ENCODE results near the gene DPYD. TPM values are rescaled to one million over a fixed set of nuclear protein-coding genes. Genes with fewer than 3 reads are reported as not detected.

The DPYD gene
- total RNA-seq, 2 donors from 2014 or later: 4.9 to 11.7 TPM

GRCh38 chr1:97505289-97505688 lies 415.5 kb downstream of the DPYD start:
- H3K4me1 ChIP-seq: no peaks in the 10 kb centered on the region
- no peak overlapping the region for H3K27ac ChIP-seq
- no peak overlapping the region for H3K9ac ChIP-seq (ENCODE audit: low read depth in 2 of 2, low read length in 2 of 2)
- no peaks in the 10 kb centered on the region for H3K27me3 ChIP-seq
- no peaks in the 10 kb centered on the region for H3K9me3 ChIP-seq
- no peak for TF ChIP-seq CTCF (IDR thresholded peaks at IDR 0.05)
- no peak overlapping the region for H3K4me3 ChIP-seq
- no peaks in the 10 kb centered on the region for H3K36me3 ChIP-seq
- intact Hi-C loops (cut with DNase I): no loop called here
- no peak for DNase-seq

- DNase-seq: no peak
- Histone ChIP-seq H3K9me3 (no peaks in the 10 kb centered on the region), H3K27ac (no peak overlapping the region), H3K4me1 (no peaks in the 10 kb centered on the region), H3K4me3 (no peak overlapping the region), H3K36me3 (no peaks in the 10 kb centered on the region), H3K9ac (ENCODE audit: low read depth in 2 of 2, low read length in 2 of 2) (no peak overlapping the region), H3K27me3 (no peaks in the 10 kb centered on the region)
- TF ChIP-seq CTCF (IDR thresholded peaks at IDR 0.05): no peak
- intact Hi-C loops (cut with DNase I): no loop called here
These were observed 418.5 kb downstream of the DPYD start for GRCh38 chr1:97502360-97502759.

GRCh38 chr1:97501628-97502027 lies 419.2 kb downstream of the DPYD start:
- intact Hi-C loops (cut with DNase I): no loop called here
- DNase-seq: no peak

GRCh38 chr1:97500760-97501159 lies 420.1 kb downstream of the DPYD start:
- no peak for TF ChIP-seq CTCF (IDR thresholded peaks at IDR 0.05)
- intact Hi-C loops (cut with DNase I): no loop called here
- Histone ChIP-seq H3K9ac (ENCODE audit: low read depth in 2 of 2, low read length in 2 of 2) (no peak overlapping the region), H3K27me3 (no peaks in the 10 kb centered on the region), H3K27ac (no peak overlapping the region), H3K4me3 (no peak overlapping the region), H3K9me3 (no peaks in the 10 kb centered on the region), H3K4me1 (no peaks in the 10 kb centered on the region), H3K36me3 (no peaks in the 10 kb centered on the region)
- DNase-seq: no peak

More at GRCh38 chr1:97501628-97502027, 419.2 kb downstream of the DPYD start:
- H3K9ac ChIP-seq (ENCODE audit: low read depth in 2 of 2, low read length in 2 of 2): no peak overlapping the region
- no peaks in the 10 kb centered on the region for H3K27me3 ChIP-seq
- no peak overlapping the region for H3K4me3 ChIP-seq
- H3K27ac ChIP-seq: no peak overlapping the region
- H3K9me3 ChIP-seq: no peaks in the 10 kb centered on the region
- H3K4me1 ChIP-seq: no peaks in the 10 kb centered on the region
- no peak for TF ChIP-seq CTCF (IDR thresholded peaks at IDR 0.05)
- H3K36me3 ChIP-seq: no peaks in the 10 kb centered on the region

GRCh38 chr1:97499667-97500066 lies 421.2 kb downstream of the DPYD start:
- Histone ChIP-seq H3K4me1 (no peaks in the 10 kb centered on the region), H3K9ac (ENCODE audit: low read depth in 2 of 2, low read length in 2 of 2) (no peak overlapping the region), H3K4me3 (no peak overlapping the region), H3K9me3 (no peaks in the 10 kb centered on the region), H3K36me3 (no peaks in the 10 kb centered on the region), H3K27me3 (no peaks in the 10 kb centered on the region), H3K27ac (no peak overlapping the region)
- no peak for TF ChIP-seq CTCF (IDR thresholded peaks at IDR 0.05)
- intact Hi-C loops (cut with DNase I): no loop called here
- no peak for DNase-seq

- intact Hi-C loops (cut with DNase I): no loop called here
- no peak overlapping the region for H3K9ac ChIP-seq (ENCODE audit: low read depth in 2 of 2, low read length in 2 of 2)
- no peaks in the 10 kb centered on the region for H3K9me3 ChIP-seq
- no peak for TF ChIP-seq CTCF (IDR thresholded peaks at IDR 0.05)
- no peaks in the 10 kb centered on the region for H3K4me1 ChIP-seq
- no peak overlapping the region for H3K4me3 ChIP-seq
- no peak overlapping the region for H3K27ac ChIP-seq
- no peaks in the 10 kb centered on the region for H3K27me3 ChIP-seq
- DNase-seq: no peak
- H3K36me3 ChIP-seq: no peaks in the 10 kb centered on the region
These were observed 431.0 kb downstream of the DPYD start for GRCh38 chr1:97489834-97490233.

All from colonic mucosa (tissue), 4 donors.